ENCODE results near the gene ABL1.

GRCh38 chr9:130842545-130842944 lies 7.5 kb downstream of the ABL1 start:
- TF ChIP-seq USF2 (IDR thresholded peaks at IDR 0.05; ENCODE audit: borderline replicate concordance, low read depth, low read length) (no peak), MAX (IDR thresholded peaks at IDR 0.05; ENCODE audit: low read depth) (no peak), CTCF (IDR thresholded peaks at IDR 0.05) (no peak)

Data from SK-N-SH (cell line).